Fibroblast of skin of left biceps (primary cell): ENCODE measurements around the gene TNNI2.

ENCODE experiments used
- DNase-seq, 2 experiments: peaks; one replicate each; pipeline ENCODE4 v3.0.0-alpha.2; 2013; ENCODE audit warnings: low read depth in 2 of 2

The TNNI2 gene

GRCh38 chr11:1888811-1889210, 50.0 kb downstream of the TNNI2 start:
- DNase-seq: no peak

DNA sequence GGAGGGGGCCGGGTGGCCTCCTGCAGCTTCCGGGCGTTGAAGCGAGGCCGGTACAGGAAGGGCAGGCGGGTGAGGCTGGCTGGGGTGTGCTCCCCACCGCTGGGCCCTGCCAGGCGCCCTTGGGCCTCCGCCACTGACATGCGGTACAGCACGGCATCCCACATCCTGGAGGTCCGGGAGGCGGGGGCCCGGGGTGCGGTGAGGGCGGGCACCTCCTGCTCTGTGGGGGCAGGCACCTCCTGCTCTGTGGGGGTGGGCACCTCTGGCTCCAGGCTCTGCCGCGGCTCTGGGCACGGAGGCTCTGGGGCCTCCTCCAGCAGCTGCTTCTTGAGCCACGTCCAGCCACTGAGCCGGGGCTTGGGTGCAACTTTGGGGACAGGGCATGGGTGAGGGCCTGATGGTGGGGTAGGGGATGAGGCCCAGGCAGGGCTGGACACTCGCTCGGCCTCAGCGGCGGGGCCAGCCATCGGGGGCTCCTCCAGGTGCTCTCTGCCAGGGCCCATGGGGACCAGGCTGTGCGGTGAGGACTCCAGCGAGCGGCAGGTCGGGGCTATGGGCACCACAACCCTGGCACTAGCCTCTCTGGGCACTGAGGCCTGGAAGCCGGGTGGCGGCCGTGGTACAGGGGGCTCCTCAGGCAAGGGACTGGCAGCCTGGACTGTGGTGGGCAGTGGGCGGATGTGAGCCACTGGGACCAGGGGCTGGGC, 50.6 kb downstream of the TNNI2 start:
- no peak for DNase-seq

DNA sequence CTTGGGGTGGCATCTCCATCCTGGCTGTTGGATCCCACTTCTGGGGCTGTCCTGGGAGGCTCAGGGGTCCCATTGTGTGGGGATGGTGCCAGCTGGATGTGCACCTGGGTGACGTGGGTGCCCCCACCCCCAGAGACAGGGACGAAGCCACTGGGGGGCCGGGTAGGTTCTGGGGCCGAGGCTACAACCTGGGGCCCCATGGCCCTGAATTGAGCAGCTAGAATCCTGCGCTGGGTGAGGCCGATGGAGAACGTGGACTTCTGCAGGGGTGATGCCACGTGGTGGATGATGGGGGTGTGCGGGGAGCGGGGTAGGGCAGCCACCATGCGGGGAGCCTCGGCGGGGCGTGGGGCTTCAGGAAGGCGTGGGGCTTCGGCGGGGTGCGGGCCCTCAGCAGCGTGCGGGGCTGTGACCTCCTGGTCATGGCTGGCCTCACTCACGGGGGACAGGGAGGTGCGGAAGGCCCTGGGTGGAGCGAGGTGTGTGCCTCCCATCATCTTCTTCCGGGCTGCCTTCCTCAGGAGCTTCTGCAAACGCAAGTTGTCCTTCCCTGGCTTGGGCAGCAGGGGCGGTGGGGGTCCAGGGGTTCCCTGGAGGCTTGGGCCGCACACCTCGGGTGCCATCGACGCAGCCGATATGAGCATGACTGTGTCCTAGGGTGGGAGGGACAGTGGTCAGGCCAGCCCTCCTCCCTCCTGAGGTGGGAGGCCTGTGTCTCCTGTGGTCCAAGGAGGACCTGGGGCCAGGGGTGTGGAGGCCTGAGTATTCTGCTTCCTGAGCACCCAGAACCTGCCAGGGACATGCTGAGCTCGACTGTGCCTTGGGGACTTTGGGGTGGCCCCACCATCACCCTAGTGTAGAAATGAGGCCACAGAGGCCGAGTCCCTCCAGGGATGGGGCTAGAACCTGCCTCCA, 51.4 kb downstream of the TNNI2 start:
- no peak for DNase-seq
